ENCODE results near the gene ANKRD52. TPM values are rescaled to one million over a fixed set of nuclear protein-coding genes. Genes with fewer than 3 reads are reported as not detected.

Gene ANKRD52
- total RNA-seq, 1 donor from 2014 or later: 28.0 TPM

DNA sequence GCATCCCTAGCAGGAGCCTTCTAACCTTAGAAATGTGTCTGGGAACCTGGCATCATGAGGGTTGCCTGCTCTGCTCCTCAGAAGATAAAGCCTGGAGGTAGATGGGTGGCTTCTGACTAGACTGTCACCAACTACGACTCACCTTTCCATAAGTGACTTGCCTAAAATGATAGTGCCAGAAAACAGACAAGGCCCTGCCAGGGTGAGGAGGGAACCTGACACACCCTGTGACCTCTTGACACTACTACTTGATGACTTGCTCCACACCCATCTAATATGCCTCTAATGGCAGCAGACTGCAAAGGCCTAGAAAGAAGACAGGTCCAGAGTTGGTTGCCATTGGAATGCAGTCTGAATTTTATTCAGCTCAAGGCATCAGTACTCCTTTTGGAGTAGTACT is 45.8 kb downstream of the ANKRD52 start:
- H3K27me3 ChIP-seq: no peaks in the 10 kb centered on the region
- no peaks in the 10 kb centered on the region for H3K9me3 ChIP-seq
- no peak overlapping the region for H3K27ac ChIP-seq
- peaks cover 99% of the 10 kb centered on the region for H3K36me3 ChIP-seq
- no peaks in the 10 kb centered on the region for H3K4me1 ChIP-seq
- ATAC-seq (no peak), DNase-seq (no peak)
- TF ChIP-seq, protein P1, sequence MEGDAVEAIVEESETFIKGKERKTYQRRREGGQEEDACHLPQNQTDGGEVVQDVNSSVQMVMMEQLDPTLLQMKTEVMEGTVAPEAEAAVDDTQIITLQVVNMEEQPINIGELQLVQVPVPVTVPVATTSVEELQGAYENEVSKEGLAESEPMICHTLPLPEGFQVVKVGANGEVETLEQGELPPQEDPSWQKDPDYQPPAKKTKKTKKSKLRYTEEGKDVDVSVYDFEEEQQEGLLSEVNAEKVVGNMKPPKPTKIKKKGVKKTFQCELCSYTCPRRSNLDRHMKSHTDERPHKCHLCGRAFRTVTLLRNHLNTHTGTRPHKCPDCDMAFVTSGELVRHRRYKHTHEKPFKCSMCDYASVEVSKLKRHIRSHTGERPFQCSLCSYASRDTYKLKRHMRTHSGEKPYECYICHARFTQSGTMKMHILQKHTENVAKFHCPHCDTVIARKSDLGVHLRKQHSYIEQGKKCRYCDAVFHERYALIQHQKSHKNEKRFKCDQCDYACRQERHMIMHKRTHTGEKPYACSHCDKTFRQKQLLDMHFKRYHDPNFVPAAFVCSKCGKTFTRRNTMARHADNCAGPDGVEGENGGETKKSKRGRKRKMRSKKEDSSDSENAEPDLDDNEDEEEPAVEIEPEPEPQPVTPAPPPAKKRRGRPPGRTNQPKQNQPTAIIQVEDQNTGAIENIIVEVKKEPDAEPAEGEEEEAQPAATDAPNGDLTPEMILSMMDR (IDR thresholded peaks at IDR 0.05): no peak
- intact Hi-C loops (cut with DNase I): no loop called here
- H3K4me3 ChIP-seq: no peak overlapping the region

DNA sequence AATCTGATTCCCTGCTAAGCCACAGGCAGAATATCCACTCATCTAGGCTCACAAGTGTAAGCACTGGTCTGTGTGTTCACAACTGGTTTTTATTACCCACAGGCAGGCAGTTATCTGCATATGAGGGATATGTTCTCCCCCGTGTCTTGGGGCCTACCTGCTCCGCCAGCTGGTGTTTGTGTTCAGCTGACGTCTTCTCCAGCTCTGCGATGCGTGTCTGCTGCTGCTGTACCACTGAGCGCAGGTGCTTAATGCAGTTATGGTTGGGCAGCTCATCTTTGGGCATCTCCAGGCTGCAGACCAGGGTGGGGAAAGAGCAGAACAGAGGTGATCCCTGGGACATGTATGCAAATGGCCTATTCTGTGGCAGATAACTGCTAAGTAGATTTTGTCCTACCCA is 50.2 kb downstream of the ANKRD52 start:
- H3K36me3 ChIP-seq: peaks cover 88% of the 10 kb centered on the region
- H3K9me3 ChIP-seq: no peaks in the 10 kb centered on the region
- DNase-seq (no peak), ATAC-seq (no peak)
- H3K27ac ChIP-seq: no peak overlapping the region
- no peaks in the 10 kb centered on the region for H3K27me3 ChIP-seq
- intact Hi-C loops (cut with DNase I): no loop called here
- TF ChIP-seq, protein P1 (IDR thresholded peaks at IDR 0.05): no peak
- no peak overlapping the region for H3K4me3 ChIP-seq
- peaks cover 6% of the 10 kb centered on the region for H3K4me1 ChIP-seq

DNA sequence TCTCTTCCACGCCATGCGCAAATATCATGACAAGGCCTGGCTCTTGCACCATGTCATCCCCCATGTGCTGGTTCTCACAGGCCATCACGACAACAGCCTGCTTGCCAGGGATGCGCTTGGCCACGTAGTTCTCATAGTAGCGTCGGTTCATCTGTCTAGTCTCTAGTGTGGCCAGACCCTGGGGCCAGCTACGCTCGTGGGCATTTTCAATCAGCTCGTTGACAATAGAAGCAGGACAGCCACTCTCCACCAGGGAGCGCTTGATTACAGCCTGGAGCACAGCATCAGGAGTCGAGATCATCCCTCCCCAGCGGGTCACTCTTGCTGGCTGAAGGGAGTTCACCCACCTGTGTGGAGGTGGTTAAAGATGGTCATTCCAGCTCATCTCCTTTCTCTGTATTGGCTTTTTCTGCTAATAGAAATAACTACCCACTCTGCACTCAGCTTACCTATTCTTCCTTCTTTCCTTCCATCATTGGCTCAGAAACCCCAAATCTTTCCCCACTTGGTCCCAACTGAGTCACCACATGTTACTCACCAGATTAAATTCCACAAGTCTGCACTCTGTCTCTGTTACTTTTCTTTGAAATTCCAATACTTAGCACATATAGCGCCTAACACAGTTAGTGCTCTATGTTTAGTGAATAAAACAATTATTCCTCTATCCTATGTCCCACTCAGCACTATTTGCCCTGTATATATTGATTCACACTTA is 51.6 kb downstream of the ANKRD52 start:
- DNase-seq: no peak
- TF ChIP-seq, protein P1 (IDR thresholded peaks at IDR 0.05): peak; percentile 49

DNA sequence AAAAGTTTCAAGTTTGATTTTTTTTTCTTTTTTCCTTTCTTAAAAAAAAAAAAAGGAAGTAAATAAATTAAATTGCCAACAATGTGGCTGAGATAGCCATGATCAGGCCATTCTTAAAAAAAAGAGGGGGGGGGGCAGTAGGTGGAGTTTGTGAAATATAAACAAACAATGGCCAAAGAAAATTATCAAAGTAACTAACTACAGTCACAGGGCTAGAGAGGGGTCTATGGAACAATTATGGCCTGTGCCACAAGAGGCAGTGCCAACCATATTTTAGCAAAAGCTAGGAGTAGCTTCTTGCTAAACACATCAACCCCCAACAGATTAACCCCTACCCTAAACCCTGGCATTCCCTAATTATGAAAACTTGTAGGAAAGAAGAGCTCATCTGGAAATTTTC is 52.7 kb downstream of the ANKRD52 start:
- no peak for ATAC-seq
- TF ChIP-seq, protein P1 (IDR thresholded peaks at IDR 0.05): no peak
- no peak overlapping the region for H3K27ac ChIP-seq

More for the DNA sequence above, 51.6 kb downstream of the ANKRD52 start:
- intact Hi-C loops (cut with DNase I): no loop called here
- no peaks in the 10 kb centered on the region for H3K27me3 ChIP-seq
- H3K9me3 ChIP-seq: no peaks in the 10 kb centered on the region
- ATAC-seq: peak; percentile 83
- peaks cover 74% of the 10 kb centered on the region for H3K36me3 ChIP-seq
- H3K27ac ChIP-seq: no peak overlapping the region
- no peak overlapping the region for H3K4me3 ChIP-seq
- peaks cover 13% of the 10 kb centered on the region for H3K4me1 ChIP-seq

DNA sequence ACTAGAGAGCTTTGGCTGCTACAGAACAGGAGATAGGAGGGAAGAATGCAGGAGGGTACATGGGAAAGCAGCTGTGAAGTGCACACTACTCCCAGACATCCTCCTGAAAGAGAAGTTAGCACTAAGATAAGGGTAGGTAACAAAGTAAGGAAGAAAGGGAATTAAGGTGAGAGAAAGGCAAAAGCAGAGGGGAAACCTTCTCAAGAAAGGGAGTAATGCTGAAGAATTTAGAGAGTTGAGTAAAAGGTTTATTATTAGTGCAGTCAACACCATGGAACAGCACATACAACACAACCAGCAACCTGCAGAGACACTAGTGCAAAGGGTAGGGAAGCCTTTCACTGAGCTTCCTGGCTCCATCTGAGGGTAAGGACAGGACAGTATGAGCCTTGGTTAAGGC is 53.9 kb downstream of the ANKRD52 start:
- H3K36me3 ChIP-seq: peaks cover 50% of the 10 kb centered on the region
- TF ChIP-seq, protein P1 (IDR thresholded peaks at IDR 0.05): no peak

More for the DNA sequence above, 52.7 kb downstream of the ANKRD52 start:
- no peaks in the 10 kb centered on the region for H3K27me3 ChIP-seq
- no peak overlapping the region for H3K4me3 ChIP-seq
- intact Hi-C loops (cut with DNase I): no loop called here
- no peak for DNase-seq
- H3K36me3 ChIP-seq: peaks cover 62% of the 10 kb centered on the region
- no peaks in the 10 kb centered on the region for H3K9me3 ChIP-seq
- H3K4me1 ChIP-seq: peaks cover 13% of the 10 kb centered on the region

More for the DNA sequence above, 53.9 kb downstream of the ANKRD52 start:
- DNase-seq (no peak), ATAC-seq (no peak)
- intact Hi-C loops (cut with DNase I): no loop called here
- no peak overlapping the region for H3K4me3 ChIP-seq
- no peaks in the 10 kb centered on the region for H3K9me3 ChIP-seq
- no peak overlapping the region for H3K27ac ChIP-seq
- peaks cover 13% of the 10 kb centered on the region for H3K4me1 ChIP-seq
- H3K27me3 ChIP-seq: no peaks in the 10 kb centered on the region
